ENCODE data around the gene ST3GAL3. TPM values are rescaled to one million over a fixed set of nuclear protein-coding genes. Genes with fewer than 3 reads are reported as not detected.

ST3GAL3 gene
- total and polyA plus RNA-seq, 7 donors = 22.2 to 53.2 (median 44.5) TPM

DNA sequence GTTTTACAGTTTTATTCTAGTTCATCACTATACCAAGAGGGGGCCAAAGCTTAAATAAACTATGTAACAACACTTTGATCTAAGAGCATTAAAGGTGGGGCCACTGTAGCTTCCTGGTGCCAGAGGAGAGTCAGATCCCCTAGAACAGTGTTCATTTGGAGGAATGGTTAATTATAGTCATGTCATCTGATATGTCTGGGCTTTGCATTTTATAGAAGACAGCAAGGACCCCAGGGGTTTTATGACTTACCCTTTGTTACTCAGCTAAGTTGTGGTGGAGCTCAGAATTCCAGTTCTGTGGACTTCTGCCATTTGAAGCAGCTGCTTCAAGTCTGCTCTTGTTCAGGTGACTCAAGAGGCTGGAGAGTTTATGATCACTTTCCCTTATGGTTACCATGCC is 40.7 kb upstream of the ST3GAL3 start:
- peak overlapping the region; percentile 12 for H3K27ac ChIP-seq

DNA sequence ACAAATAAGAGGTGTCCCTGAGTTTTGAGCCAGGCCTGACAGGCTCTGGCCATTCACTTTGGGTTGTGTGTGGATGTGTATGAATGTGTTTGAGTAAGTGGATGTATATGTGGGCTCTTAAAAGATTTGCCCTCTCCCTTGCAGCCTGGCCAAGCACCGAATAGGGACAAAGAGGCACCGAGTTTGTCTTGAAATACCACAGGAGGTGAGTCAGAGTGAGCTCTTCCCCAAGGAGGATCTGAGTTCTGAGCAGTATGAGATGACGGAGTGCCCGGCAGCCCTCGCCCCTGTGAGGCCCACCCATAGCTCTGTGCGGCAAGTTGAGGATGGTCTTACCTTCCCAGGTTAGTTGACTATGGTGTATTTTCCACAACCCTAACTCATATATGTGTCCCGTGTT is 38.4 kb upstream of the ST3GAL3 start:
- intact Hi-C loops (cut with DNase I) = loop anchor here in 1 of 2 donors (10.0 kb wide), 1 partner anchor 266 kb away; the partner anchor contains the start of gene ARTN
- H3K4me1 ChIP-seq = peaks cover 10% of the 10 kb centered on the region
- H3K9me3 ChIP-seq = no peaks in the 10 kb centered on the region
- peaks cover 32 to 100% of the 10 kb centered on the region in 2 donors for H3K36me3 ChIP-seq (ENCODE audit: insufficient read depth in 1 of 2, low read depth in 1 of 2)
- 83 to 96% (median 94%) methylated on average over 7 of the region's 7 CpGs for WGBS, 3 donors
- DNase-seq (no peak), ATAC-seq (peak in 2 of 4 donors; percentile 23 to 31)
- TF ChIP-seq, protein P1, sequence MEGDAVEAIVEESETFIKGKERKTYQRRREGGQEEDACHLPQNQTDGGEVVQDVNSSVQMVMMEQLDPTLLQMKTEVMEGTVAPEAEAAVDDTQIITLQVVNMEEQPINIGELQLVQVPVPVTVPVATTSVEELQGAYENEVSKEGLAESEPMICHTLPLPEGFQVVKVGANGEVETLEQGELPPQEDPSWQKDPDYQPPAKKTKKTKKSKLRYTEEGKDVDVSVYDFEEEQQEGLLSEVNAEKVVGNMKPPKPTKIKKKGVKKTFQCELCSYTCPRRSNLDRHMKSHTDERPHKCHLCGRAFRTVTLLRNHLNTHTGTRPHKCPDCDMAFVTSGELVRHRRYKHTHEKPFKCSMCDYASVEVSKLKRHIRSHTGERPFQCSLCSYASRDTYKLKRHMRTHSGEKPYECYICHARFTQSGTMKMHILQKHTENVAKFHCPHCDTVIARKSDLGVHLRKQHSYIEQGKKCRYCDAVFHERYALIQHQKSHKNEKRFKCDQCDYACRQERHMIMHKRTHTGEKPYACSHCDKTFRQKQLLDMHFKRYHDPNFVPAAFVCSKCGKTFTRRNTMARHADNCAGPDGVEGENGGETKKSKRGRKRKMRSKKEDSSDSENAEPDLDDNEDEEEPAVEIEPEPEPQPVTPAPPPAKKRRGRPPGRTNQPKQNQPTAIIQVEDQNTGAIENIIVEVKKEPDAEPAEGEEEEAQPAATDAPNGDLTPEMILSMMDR (IDR thresholded peaks at IDR 0.05) = no peak
- H3K27me3 ChIP-seq (ENCODE audit: insufficient read depth in 3 of 3, low read length in 2 of 3) = no peaks in the 10 kb centered on the region
- no peak overlapping the region for H3K4me3 ChIP-seq
- peak overlapping the region; percentile 30 for H3K27ac ChIP-seq

More for the DNA sequence above, 40.7 kb upstream of the ST3GAL3 start:
- Histone ChIP-seq H3K9me3 (no peaks in the 10 kb centered on the region), H3K36me3 (ENCODE audit: insufficient read depth in 1 of 2, low read depth in 1 of 2) (peaks cover 33 to 100% of the 10 kb centered on the region in 2 donors), H3K27me3 (ENCODE audit: insufficient read depth in 3 of 3, low read length in 2 of 3) (no peaks in the 10 kb centered on the region), H3K4me3 (no peak overlapping the region), H3K4me1 (peaks cover 10% of the 10 kb centered on the region)
- intact Hi-C loops (cut with DNase I) = loop anchor here in 1 of 2 donors (10.0 kb wide), 1 partner anchor 268 kb away; the partner anchor contains the start of gene ARTN
- TF ChIP-seq, protein P1 (IDR thresholded peaks at IDR 0.05) = no peak
- DNase-seq = no peak
- ATAC-seq = peak; percentile 12 to 64 (median 37)

DNA sequence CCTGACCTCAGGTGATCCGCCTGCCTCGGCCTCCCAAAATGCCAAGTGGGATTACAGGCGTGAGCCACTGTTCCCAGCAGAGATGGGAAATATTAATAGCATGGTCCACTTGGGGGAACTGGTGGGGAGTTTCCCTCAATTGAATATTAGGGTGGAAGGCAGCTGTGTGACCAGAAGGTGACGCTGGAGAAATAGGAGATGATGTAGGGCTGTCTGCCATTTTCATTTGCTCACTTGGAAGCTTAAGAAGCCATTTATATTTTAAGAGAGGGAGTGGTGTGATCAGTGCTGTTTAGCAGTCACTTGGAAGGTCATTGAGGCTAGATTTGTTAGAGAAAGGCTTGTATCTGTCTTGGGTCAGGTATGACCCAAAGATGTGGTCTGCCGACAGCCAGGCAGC is 37.5 kb upstream of the ST3GAL3 start:
- Histone ChIP-seq H3K36me3 (ENCODE audit: insufficient read depth in 1 of 2, low read depth in 1 of 2) (peaks cover 25 to 100% of the 10 kb centered on the region in 2 donors), H3K27ac (peak overlapping the region; percentile 30), H3K27me3 (ENCODE audit: insufficient read depth in 3 of 3, low read length in 2 of 3) (no peaks in the 10 kb centered on the region), H3K9me3 (no peaks in the 10 kb centered on the region), H3K4me1 (peaks cover 10% of the 10 kb centered on the region), H3K4me3 (no peak overlapping the region)
- ATAC-seq (peak; percentile 38 to 82 (median 78)), DNase-seq (no peak)
- TF ChIP-seq, protein P1 (IDR thresholded peaks at IDR 0.05) = no peak
- intact Hi-C loops (cut with DNase I) = loop anchor here in 1 of 2 donors (5.0 to 10.0 kb wide), 2 partner anchors 37 to 265 kb away; partner anchors contain the start of genes ARTN and ST3GAL3
- 33 to 74% (median 39%) methylated on average over 5 of the region's 5 CpGs for WGBS, 3 donors

DNA sequence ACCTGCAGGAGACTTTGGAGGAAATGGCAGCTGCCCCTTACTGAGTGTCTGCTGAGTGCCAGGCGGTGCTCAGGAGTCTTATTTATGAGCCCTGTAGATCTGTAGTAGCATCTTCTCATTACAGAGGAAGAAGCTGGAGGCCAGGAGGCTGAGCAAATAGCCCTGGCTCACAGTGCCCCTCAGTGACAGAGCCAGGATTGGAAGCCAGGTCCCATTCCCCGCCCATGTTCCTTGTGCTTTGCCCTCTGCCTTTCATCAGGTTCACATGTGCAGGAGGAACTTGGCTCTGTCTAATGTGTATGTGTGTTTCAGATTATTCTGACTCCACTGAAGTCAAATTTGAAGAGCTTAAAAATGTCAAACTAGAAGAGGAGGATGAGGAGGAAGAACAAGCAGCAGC is 36.1 kb upstream of the ST3GAL3 start:
- DNase-seq = no peak
- H3K27ac ChIP-seq = no peak overlapping the region
- TF ChIP-seq, protein P1 (IDR thresholded peaks at IDR 0.05) = no peak
- ATAC-seq = peak in 3 of 4 donors; percentile 40 to 55 (median 53)
- peaks cover 10% of the 10 kb centered on the region for H3K4me1 ChIP-seq
- H3K4me3 ChIP-seq = no peak overlapping the region
- peaks cover 25 to 98% of the 10 kb centered on the region in 2 donors for H3K36me3 ChIP-seq (ENCODE audit: insufficient read depth in 1 of 2, low read depth in 1 of 2)
- 46 to 93% (median 67%) methylated on average over 2 of the region's 2 CpGs for WGBS, 3 donors
- no peaks in the 10 kb centered on the region for H3K9me3 ChIP-seq
- no peaks in the 10 kb centered on the region for H3K27me3 ChIP-seq (ENCODE audit: insufficient read depth in 3 of 3, low read length in 2 of 3)
- intact Hi-C loops (cut with DNase I) = loop anchor here in 1 of 2 donors (5.0 kb wide), 1 partner anchor 36 kb away; the partner anchor contains the start of gene ST3GAL3

Data from psoas muscle (tissue), 8 donors.